GM18505 (cell line): Measurements from ENCODE around the gene ACOXL.
"Not testable (repeated sequence)": the region's sequence is repeated elsewhere in the genome, so short reads cannot be mapped to it uniquely, and the experiment has no call there.

Experiments
- ATAC-seq: cut with Tn5 transposase; IDR thresholded peaks from one replicate; pipeline ENCODE4 v1.9.1; 2021; ENCODE audit not compliant: unreplicated experiment
- POLR2A ChIP-seq: IDR thresholded peaks from 4 replicates; pipeline ENCODE4 v1.6.1; 2011; ENCODE audit warnings: borderline replicate concordance; ENCODE audit not compliant: insufficient read depth, insufficient read length; ENCODE audit errors: extremely low read depth

ACOXL gene

DNA sequence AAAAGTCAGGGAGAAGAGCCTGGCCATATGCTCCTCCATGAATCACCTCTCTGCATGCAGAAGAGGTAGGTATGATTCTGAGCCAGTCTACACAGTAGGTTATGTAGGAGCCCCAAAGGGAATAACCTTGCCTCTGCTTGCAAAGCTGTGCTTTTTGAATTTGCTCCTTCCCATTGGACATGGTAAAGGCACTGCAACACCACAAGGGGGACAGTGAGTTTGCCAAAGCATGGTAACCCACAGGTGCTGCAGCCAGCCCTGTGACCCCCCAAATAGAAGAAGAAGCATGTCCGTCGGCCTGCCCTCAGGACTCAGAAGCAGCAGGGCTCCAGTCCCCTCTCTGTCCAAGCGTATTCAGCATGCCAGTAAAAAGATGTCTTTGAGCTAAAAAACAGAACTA, 337.3 kb downstream of the ACOXL start:
- TF ChIP-seq POLR2A: no peak
- ATAC-seq: no peak

DNA sequence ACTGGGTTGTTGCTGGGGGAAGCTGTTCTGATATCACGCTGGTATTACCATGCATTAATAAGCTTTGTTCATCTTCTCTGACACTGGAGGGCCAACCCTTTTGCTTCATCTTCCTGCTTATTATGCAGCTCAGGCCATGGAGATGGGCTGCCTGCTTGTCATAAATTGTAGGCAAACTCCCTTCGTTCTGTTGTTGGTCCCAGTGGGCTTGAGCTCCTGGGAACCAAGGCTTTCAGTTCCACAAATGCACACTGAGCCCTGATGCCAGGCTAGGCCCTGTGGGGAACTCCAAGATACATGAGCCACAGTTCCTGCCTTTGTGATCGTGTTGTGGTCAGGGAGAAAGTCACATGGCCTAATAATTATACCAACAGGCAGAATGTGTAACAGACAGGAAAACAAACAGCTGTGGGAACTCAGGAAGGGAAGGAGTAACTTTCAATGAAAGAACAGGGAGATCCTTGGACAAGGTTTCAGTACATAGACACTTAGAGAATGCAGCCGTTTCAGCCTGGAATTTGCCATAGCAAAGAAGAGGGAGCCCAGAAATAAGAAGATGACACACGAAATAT, 339.3 kb downstream of the ACOXL start:
- no peak for ATAC-seq
- TF ChIP-seq POLR2A: no peak

DNA sequence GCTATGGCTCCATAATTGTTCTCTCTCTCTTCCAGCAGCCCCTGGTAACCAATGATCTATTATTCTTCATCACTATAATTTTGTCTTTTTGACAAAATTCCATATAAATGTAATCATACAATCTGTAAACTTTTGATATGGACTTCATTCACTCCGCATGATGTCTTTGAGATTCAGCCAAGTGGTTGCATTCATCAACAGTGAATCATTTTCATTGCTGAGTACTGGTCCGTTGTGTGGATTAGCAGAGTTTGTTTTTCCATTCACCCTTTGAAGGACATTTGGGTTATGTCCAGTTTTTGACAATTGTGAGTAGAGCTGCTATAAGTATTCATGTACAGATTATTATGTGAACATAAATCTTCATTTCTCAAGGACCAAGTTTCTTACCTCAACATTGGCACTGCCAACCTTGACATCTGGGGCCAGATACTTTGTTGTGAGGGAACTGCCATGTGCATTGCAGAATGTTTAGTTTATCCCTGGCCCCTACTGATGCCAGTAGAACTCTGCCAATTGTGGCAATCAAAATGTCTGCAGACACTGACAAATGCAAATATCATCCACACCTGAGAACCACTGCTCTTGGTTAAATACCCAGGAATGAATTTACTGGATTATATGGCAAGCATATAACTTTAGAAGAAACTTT, 340.0 kb downstream of the ACOXL start:
- no peak for TF ChIP-seq POLR2A
- no peak for ATAC-seq

DNA sequence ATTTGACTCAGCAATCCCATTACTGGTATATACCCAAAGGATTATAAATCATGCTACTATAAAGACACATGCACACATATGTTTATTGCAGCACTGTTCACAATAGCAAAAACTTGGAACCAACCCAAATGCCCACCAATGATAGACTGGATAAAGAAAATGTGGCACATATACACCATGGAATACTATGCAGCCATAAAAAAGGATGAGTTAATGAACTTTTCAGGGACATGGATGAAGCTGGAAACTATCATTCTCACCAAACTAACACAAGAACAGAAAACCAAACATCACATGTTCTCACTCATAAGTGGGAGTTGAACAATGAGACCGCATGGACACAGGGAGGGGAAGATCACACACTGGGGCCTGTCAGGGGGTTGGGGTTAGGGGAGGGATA, 350.3 kb downstream of the ACOXL start:
- not testable (repeated sequence) for ATAC-seq

DNA sequence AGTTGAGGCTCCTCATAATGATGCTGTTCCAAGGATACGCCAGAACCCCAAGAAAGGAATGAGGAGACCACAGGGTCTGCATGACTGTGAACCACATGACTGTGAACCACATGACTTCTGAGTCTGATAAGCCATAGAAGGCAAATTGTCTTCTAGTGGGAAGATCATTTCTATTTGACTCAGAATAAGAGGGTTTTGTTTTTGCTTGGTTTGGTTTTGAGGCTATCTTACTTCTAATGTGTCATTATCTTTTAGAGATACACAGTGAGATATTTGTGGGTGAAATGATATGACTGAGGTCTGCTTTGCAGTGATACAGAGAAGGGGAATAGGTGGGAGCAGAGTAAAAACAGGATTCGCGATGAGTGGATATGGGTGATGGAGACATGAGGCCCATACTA, 359.4 kb downstream of the ACOXL start:
- no peak for TF ChIP-seq POLR2A
- ATAC-seq: no peak

DNA sequence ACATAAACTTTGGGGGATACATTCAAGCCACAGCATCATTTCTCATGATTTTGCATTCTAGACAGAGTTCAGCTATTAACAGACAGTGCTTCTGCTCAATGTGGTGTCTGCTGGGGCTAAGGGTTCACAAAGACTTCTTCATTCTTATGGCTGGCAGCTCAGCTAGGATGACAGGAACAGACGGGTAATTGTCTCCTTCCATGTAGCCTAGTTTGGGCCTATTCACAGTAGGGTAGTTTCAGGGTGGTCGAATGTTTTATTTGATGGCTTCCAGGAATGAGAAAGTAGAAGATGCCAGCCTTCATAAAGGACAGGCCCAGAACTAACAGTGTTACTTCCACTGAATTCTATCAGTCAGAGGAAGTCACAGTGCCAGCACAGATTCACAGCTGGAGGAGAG, 362.3 kb downstream of the ACOXL start:
- no peak for ATAC-seq

DNA sequence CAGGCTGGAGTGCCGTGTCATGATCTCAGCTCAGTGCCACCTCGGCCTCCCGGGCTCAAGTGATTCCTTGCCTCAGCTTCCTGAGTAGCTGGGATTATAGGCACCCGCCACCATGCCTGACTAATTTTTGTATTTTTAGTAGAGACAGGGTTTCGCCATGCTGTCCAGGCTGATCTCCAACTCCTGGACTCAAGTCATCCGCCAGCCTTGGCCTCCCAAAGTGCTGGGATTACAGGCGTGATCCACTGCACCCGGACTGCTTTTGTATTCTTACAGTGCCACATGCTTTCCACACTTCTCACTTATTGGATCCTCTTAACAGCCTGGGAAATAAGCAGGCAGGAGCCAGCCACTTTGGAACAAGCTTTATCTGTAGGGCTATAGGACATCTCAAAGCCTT, 363.1 kb downstream of the ACOXL start:
- no peak for TF ChIP-seq POLR2A
- ATAC-seq: no peak

More for the DNA sequence above, 362.3 kb downstream of the ACOXL start:
- TF ChIP-seq POLR2A: no peak

DNA sequence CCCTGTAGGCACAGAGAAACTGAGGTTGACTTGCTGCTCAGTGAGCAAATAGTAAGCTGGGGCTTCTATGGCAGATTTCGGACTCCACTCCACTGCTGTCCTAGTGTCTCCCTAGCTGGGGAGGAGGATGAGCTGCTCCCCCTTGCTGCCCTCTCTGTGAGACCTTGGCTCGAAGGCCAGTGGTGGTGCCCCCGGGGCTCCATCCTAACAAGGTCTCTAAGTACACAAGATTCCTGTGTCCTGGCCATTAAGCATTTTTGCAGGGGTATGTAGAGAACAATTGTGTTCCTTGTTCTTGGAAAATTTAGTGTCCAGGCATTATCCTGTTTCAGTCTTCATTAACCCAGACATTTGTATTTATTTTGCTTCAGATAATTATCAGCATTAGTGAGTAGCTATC, 367.0 kb downstream of the ACOXL start:
- no peak for TF ChIP-seq POLR2A
- ATAC-seq: no peak

DNA sequence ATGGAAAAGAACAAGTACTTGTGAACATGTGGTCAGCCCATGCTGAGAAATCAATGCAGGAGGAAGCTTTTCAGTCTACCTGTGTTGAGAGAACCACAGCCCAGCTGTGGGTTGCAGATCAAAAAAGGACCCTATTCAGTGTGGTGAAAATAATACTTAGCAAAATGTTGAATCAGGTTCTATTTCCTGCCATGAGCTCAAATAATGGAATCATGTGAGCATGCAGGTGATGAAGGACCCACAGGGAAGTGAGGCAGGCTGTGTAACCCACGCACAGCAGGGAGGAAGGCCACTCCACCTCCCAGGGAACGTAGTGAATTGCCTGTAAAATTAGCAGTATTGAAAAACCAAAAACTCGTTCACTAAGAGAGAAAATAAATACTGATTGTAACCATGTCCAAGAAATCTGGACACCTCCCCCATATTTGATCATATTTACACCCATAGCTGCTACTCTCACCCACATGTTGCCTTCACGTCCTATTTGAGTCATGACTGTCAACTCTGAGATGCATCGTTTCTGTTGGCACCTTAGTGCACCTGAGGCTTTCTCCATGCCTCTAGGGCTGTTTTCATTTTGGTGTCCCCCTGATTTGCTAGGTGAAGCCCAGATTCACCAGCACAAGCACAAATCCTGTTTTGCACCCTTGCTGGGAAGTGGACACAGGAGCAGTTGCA, 367.9 kb downstream of the ACOXL start:
- no peak for TF ChIP-seq POLR2A
- ATAC-seq: no peak

DNA sequence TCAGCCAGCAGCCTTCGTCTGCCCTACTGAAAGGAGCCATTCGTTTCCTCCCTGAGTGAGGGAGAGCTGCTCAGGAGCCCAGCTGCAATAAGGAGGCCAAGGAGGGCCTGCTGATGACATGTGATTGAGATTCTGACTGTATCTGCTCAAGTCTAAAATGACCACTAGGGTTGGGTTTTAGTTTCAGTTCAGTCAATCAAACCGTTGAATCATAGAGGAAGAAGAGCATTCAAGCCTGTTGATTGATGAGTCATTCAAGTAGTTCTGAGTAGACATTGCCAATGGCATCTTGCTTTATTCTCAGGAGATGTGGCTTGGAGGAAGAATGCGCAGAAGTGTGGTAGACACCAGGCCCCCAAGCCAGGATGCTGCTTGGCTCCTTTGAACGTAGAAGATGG, 368.4 kb downstream of the ACOXL start:
- TF ChIP-seq POLR2A: no peak
- ATAC-seq: peak; percentile 89

DNA sequence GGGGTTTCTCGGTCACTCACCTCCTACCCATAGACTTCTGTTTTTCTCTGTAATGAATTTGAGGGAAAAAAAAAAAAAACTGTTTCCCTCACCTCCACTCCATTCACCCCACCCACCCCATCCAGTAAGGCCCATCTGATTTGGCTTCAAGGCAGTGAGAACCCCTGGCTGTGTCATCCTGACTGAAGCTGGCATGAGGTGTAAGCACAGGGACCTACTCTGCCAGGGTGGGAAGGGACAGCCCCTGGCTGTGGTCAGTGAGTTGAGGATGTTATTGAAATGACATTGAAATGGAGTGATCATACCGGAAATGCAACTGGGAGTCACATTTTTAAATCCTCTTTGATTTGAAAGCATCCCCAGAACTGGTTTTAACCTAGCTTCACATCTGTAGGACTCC, 369.2 kb downstream of the ACOXL start:
- no peak for TF ChIP-seq POLR2A
- ATAC-seq: no peak

DNA sequence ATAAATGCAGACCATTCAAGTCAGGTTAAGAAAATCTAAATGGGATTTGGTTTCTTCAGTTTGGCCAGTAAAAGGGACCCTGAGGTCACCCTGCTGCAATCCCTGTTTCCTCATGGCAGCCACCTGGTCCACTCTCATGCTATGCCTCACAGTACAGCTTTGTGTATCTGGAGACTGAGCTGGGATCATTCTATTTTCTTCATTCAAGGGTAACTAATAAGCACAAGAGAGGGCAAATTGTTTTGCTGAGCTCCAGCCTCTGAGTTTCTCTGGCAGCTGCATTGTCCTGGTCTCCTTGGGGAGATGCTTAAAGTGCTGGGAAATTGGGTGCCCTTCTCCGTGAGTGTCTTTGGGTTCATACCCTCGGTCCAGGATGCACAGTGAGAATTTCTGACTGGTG, 369.8 kb downstream of the ACOXL start:
- ATAC-seq: no peak
- TF ChIP-seq POLR2A: no peak

DNA sequence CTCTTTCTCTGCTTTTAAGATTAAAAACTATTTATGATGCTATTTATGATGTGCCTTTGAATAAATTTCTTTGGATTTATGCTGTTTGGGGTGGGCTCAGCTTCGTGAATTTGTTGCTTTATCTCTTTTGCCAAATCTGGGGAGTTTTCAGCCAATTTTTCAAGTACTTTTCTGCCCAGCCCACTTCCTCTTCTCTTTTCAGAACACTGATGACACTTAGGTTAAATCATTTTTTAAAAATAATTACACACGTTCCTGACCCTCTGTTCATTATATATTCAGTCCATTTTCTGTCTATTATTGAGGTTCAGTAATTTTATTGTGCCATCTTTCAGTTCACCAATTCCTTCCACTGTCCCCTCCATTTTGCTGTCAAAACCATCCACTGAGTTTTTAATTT, 373.6 kb downstream of the ACOXL start:
- no peak for TF ChIP-seq POLR2A
- ATAC-seq: no peak

DNA sequence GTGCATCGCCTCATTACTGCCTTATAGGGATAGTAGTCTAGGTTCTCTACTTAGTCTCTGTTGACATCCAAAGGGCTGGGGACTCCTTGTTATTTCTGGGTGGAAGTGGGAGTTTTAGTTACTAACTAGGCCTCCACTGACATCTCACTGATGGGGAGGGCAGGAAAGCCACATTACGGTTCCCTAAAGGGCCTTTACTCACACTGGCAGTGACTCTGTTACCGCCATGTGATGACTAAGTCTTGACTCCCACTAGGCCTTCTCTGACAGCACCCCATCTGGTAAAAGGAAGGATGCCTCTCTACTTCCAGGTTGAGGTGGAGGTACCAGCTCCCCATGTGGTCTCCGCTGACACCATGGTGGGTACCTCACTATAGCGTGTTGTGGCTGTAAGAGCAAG, 374.3 kb downstream of the ACOXL start:
- no peak for TF ChIP-seq POLR2A
- ATAC-seq: no peak
